GM18505 (cell line): ENCODE results near the gene LRRC71.

ENCODE experiments used
- ATAC-seq: cut with Tn5 transposase; IDR thresholded peaks from one replicate; pipeline ENCODE4 v1.9.1; 2021; ENCODE audit not compliant: unreplicated experiment
- POLR2A ChIP-seq: IDR thresholded peaks from 4 replicates; pipeline ENCODE4 v1.6.1; 2011; ENCODE audit warnings: borderline replicate concordance; ENCODE audit not compliant: insufficient read depth, insufficient read length; ENCODE audit errors: extremely low read depth

Gene LRRC71

DNA sequence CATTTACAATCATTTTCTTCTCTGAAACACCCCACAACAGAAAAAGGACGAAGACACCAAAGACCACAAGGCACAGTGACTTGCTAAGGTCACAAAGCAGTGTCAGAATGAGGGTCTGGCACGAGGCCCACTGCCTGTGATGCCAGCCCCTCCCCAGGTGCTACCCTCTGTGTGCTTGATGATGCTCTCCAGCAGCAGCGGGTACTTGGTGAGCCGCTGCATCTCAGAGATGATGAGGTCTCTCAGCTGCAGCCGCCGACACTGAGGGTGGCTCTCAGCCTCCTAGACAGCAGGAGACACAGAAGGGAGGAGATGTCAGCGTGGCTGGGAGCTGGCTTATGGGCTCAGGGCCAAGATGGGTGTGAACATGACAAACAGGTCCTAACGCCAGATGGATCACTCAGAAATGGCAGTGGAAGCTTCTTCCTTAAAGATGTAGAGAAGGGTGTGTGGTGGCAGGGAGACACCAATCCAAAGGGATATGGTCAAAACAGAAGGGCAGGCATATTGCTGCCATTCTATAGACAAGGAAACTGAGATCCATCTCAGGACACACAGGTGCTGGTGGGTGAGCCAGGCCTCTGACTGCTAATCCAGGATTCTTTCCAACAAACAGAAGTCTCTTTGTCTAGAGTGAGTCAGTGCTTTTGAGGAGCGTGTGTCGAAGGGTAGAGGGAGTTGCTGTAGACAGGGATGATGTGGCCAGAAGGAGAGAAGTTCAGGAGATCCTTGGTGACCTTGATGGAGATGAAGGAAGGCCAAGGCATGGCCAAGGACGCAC lies 25.6 kb downstream of the LRRC71 start:
- no peak for TF ChIP-seq POLR2A
- no peak for ATAC-seq

DNA sequence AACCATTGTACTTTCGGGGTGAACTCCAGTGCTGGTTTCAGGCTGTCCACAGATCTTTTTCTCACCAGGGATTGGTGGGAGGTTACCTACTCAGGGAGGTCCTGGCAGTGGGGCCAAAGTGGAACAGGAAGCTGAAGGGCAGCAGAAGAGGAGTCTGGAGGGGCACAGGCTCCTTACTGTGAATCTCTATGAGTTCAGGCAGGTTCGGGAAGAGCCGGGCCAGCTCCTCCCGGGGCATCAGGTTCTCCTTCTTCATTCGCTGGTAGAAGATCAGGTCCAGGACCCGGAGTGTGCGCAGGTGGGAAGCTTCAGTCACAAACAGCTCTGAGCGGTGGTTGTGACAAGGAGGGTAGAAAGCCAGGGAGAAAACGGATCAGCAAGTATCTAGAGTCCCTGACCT lies 26.7 kb downstream of the LRRC71 start:
- no peak for ATAC-seq
- no peak for TF ChIP-seq POLR2A

DNA sequence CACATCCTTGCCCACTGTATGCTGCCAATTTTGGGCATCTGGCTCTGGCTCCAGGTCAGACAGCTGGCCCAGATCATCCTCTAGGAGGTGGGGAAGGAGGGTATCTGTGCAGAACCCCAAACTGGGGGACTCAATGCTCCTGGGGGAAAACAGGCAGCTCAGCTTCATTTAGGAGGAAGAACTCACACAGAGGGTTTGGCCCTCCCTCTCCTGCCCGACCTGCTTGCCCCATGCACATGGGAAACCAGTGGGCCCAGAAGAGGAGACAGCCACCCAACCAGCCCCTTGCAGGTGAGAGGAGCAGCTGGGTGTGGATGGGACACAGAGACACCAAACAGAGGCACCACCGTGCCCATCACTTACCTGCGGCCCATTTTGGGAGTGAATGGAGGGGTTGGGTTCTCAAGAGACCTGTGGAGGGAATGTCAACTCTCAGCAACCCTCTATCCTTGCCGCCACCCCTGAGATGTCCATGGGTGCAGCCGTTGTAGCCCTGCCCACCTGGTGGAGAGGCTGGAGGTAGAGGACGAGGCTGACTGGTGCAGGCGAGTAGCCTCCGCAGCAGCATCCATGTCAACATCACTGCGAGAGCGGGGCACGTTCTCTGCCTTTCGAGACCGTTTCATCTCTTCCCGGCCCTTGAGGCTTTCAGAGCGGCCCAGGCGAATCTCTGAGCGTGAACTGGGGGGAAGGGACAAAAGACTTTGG lies 27.5 kb downstream of the LRRC71 start:
- no peak for ATAC-seq
- TF ChIP-seq POLR2A, result no peak

GRCh38 chr1:156948708-156949107 lies 28.3 kb downstream of the LRRC71 start:
- TF ChIP-seq POLR2A, result no peak
- ATAC-seq, result no peak

DNA sequence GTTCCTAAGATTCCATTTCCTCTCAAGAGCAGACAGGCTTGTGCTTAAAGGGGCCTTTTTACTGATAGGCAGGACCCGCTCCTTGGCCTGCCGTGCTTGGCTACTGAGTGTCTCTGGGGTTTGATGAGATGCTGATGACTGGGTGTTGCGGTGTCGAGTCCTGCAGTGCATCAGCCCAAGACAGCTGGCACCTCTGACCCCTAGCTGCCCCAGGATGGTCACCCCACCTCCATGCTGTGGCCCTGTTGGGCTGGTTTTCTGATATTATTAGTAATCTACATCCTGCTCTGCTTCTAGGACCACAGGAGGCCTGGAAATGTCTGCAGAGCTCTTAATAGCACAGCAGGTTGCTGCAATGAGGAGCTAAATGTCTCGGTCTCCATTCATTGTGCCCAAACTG lies 28.7 kb downstream of the LRRC71 start:
- TF ChIP-seq POLR2A, result no peak
- no peak for ATAC-seq

- TF ChIP-seq POLR2A, result no peak
- no peak for ATAC-seq
Measured at GRCh38 chr1:156951371-156951770, 30.9 kb downstream of the LRRC71 start.

GRCh38 chr1:156953571-156953970 lies 33.1 kb downstream of the LRRC71 start:
- ATAC-seq, result no peak
- no peak for TF ChIP-seq POLR2A

GRCh38 chr1:156956333-156956732 lies 35.9 kb downstream of the LRRC71 start:
- TF ChIP-seq POLR2A, result no peak
- no peak for ATAC-seq

DNA sequence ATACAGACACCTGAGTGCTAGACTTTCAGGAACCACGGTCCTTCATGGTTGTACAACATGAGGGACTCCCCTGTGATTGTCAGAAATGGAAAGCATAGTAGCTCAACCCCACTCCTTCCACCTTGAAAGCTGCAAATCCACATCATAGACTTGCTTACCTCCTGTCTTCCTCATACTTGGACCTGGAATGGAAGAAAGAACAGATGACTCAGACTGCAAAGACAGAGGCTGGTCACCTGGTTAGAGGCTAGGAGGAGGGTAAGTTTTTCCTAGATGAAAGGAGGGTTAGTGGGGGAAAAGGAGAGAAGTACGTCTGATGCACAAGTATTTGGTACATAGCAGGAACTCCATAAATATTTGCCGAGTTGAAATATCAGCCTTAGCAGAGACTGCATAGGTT lies 37.2 kb downstream of the LRRC71 start:
- no peak for ATAC-seq
- no peak for TF ChIP-seq POLR2A

GRCh38 chr1:156958247-156958714 lies 37.8 kb downstream of the LRRC71 start:
- TF ChIP-seq POLR2A, result no peak
- no peak for ATAC-seq

DNA sequence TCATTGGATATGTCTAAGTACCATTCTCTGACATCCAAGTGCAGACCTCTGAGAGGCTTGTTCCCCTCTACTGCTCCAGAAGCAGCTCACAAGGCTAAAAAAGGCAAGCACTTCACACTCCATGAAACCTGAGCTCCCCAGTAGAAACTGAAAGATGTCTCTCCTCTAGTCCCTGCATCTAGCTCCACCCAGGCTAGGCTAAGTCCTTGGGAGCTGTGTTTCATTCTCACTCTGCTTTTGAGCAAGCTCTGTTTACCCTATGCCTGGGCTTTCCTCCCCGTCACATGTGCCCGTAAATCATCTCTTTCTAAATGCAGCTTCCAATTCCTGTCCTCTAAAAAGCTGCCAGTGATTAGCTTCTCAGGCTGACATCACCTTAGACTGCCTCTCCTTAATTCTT lies 39.0 kb downstream of the LRRC71 start:
- no peak for ATAC-seq
- no peak for TF ChIP-seq POLR2A

- no peak for ATAC-seq
- TF ChIP-seq POLR2A, result no peak
Measured at GRCh38 chr1:156959925-156960324, 39.5 kb downstream of the LRRC71 start.

DNA sequence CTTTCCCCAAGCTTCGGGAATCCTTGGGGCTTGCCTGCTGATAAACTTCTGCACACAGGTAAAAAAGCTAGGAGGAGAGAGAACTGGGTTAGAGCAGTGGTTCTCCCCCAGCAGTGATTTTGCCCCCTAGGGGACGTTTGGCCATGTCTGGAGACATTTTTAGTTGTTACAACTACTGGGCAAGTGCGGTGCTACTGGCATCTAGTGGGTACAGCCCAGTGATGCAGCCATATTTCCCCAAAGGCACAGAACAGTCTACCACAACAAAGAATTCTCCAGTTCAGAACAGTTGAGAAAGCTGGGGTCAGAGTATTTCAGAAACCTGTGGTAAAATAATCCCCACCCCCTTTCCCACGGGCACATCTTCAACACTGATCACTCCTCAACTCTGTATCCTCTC lies 41.3 kb downstream of the LRRC71 start:
- ATAC-seq, result no peak
- TF ChIP-seq POLR2A, result no peak

DNA sequence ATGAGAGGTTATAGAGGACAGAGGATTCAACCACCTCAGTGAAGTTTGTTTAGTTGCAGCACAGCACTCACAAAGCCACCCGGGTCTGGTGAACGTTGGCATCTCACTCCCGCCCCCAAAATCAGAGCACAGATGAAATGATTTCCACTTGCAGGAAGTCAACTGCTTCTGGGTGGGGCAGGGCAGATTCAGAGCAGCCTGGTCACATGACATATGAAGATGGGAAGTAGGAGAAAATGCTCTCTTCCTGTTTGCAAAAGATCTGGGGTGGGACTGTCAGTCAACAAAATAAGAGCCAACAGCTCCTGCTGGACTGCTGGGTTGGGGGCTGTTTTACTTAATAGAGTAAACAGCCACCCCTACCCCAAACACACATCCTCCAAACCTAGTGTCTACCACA lies 43.2 kb downstream of the LRRC71 start:
- no peak for ATAC-seq
- TF ChIP-seq POLR2A, result no peak

- no peak for ATAC-seq
- TF ChIP-seq POLR2A, result no peak
Measured at GRCh38 chr1:156964441-156964840, 44.0 kb downstream of the LRRC71 start.

- ATAC-seq, result no peak
- no peak for TF ChIP-seq POLR2A
Measured at GRCh38 chr1:156969496-156969895, 49.1 kb downstream of the LRRC71 start.
